AG10803 (cell line): Measurements from ENCODE around the gene RPN1.
A peak's percentile ranks its signal among the peaks of the same experiment; 100 is the strongest.
"Not testable (repeated sequence)": the region's sequence is repeated elsewhere in the genome, so short reads cannot be mapped to it uniquely, and the experiment has no call there.

Experiments
- DNase-seq: peaks from one replicate; pipeline ENCODE4 v3.0.0; 2010; ENCODE audit warnings: low read depth
- H3K4me3 ChIP-seq: 2 replicates; pipeline ENCODE4 v1.5.1; 2011; ENCODE audit warnings: mild to moderate bottlenecking, low read length, control low read depth
- CTCF ChIP-seq: conservative IDR thresholded peaks from 2 replicates; pipeline ENCODE4 v1.5.1; 2011; ENCODE audit warnings: mild to moderate bottlenecking, low read length, control low read depth, inconsistent platforms

RPN1 gene

GRCh38 chr3:128667641-128668040, 17.0 kb upstream of the RPN1 start:
- TF ChIP-seq CTCF = no peak
- no peak for DNase-seq
- no peak overlapping the region for H3K4me3 ChIP-seq

- DNase-seq = no peak
- TF ChIP-seq CTCF = no peak
- no peak overlapping the region for H3K4me3 ChIP-seq
These were observed 14.9 kb upstream of the RPN1 start for GRCh38 chr3:128665362-128666021.

GRCh38 chr3:128663151-128663550, 12.5 kb upstream of the RPN1 start:
- no peak for TF ChIP-seq CTCF
- no peak for DNase-seq

GRCh38 chr3:128655531-128655930, 4.9 kb upstream of the RPN1 start:
- H3K4me3 ChIP-seq = no peak overlapping the region
- no peak for DNase-seq
- TF ChIP-seq CTCF = no peak

More at GRCh38 chr3:128663151-128663550, 12.5 kb upstream of the RPN1 start:
- no peak overlapping the region for H3K4me3 ChIP-seq

GRCh38 chr3:128653993-128654805, 3.6 kb upstream of the RPN1 start:
- DNase-seq, H3K4me3 ChIP-seq: not testable (repeated sequence)

GRCh38 chr3:128653383-128653992, 2.9 kb upstream of the RPN1 start:
- not testable (repeated sequence) for H3K4me3 ChIP-seq, DNase-seq

GRCh38 chr3:128648940-128649663, 1.5 kb downstream of the RPN1 start:
- no peak for DNase-seq
- peak overlapping the region; percentile 99 for H3K4me3 ChIP-seq
- TF ChIP-seq CTCF = no peak
